IPS-18c (cell line): ENCODE measurements around the gene NFKB1.

ENCODE experiments used
- H3K4me3 ChIP-seq: 2 replicates; pipeline ENCODE4 v1.7.0; 2013; ENCODE audit warnings: low read depth, mild to moderate bottlenecking, low read length, moderate library complexity; ENCODE audit not compliant: insufficient read depth
- H3K9me3 ChIP-seq: one replicate; pipeline ENCODE4 v1.6.1; 2013; ENCODE audit warnings: mild to moderate bottlenecking, low read length, moderate library complexity; ENCODE audit not compliant: control insufficient read depth, insufficient read depth

NFKB1 gene

GRCh38 chr4:102543030-102543928 is 42.1 kb downstream of the NFKB1 start:
- no peaks in the 10 kb centered on the region for H3K9me3 ChIP-seq
- H3K4me3 ChIP-seq: no peak overlapping the region

DNA sequence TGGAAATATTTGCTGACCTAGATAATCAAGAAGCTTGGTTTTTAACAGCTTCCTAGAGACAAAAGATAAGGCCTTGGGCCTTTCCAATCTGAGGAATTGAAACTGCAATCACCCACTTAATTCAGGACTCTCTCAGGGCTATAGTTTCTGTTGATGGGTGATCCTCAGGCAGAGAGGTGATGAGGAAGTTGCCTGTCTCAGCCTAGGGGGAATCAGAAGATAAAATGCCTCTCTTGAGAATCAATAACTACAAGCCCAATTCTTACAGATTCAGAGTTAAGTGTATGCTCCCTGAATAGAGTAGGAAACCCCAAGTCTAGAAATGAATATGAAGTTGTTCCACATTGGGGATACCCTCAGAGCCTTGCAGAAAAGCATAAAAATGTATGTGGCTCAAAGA is 45.5 kb downstream of the NFKB1 start:
- H3K4me3 ChIP-seq: no peak overlapping the region

DNA sequence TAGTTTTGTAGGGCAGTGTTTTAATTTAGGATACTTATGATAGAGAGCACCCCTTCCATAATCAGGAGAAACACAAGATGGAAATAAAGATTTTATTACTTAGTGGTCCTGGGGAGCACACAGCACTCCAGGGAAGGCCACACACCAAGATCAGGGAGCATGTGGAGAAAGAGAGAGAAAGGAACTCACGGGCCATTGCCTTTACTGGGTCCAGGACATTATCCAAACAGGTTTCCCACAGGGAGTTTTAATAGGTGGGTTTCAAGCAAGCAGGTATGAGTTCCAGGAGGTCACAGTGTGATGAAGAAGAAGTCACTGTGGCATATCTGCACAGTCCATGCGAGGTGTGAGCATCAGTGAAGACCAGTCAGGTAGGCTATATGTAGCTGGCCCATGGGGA is 46.8 kb downstream of the NFKB1 start:
- no peak overlapping the region for H3K4me3 ChIP-seq
- H3K9me3 ChIP-seq: no peaks in the 10 kb centered on the region

More for the DNA sequence above, 45.5 kb downstream of the NFKB1 start:
- no peaks in the 10 kb centered on the region for H3K9me3 ChIP-seq

DNA sequence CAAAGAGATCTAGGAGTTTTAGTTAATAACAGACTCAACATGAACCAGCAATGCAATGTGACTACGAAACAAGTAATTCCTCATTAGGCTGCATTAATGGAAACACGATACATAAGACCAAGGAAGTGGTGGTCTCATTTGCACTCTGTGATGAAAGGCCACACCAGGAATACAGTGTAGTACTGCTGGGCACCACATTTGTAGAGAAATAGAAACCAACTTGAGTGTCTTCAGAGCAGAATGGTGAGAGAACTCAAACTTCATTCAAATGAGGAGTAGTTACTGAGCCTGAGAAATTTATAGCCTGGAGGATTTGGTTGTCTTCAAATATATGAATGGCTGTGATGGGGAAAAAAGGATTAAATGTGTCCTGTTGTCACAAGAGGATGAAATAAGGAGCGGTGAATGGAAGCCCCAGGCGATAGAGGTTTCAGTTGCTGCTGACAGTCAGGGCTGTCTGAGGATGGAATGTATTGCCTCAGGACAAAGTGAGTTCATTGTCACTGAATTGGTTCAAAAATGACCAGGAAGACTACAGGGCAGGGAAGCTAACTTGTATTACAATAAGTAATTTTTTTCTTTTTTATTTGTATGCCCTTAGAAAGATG is 50.9 kb downstream of the NFKB1 start:
- H3K4me3 ChIP-seq: no peak overlapping the region

DNA sequence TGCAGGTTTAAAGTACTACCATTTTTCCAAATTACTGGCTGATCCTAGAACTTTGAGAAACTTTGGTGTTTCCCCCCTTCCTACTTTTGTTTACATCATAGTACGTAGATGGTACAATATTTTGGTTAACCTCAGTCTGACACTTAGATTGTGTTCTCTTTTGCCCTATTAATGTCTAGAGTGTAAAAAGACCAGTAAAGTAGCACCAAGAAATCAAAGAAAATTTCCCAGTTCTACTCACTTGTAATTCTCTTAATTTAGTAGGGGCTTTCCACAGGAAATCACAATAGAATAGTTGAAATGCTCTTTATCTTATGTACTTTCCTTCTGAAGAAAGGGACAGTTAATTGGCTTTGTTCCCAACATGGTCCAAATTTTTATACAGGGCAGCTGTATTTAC is 51.6 kb downstream of the NFKB1 start:
- no peaks in the 10 kb centered on the region for H3K9me3 ChIP-seq
- no peak overlapping the region for H3K4me3 ChIP-seq

More for the DNA sequence above, 50.9 kb downstream of the NFKB1 start:
- no peaks in the 10 kb centered on the region for H3K9me3 ChIP-seq

GRCh38 chr4:102553982-102554381 is 52.8 kb downstream of the NFKB1 start:
- H3K9me3 ChIP-seq: no peaks in the 10 kb centered on the region
- H3K4me3 ChIP-seq: no peak overlapping the region

GRCh38 chr4:102554482-102554881 is 53.3 kb downstream of the NFKB1 start:
- Histone ChIP-seq H3K4me3 (no peak overlapping the region), H3K9me3 (no peaks in the 10 kb centered on the region)

GRCh38 chr4:102554992-102555391 is 53.8 kb downstream of the NFKB1 start:
- H3K9me3 ChIP-seq: no peaks in the 10 kb centered on the region
- no peak overlapping the region for H3K4me3 ChIP-seq

DNA sequence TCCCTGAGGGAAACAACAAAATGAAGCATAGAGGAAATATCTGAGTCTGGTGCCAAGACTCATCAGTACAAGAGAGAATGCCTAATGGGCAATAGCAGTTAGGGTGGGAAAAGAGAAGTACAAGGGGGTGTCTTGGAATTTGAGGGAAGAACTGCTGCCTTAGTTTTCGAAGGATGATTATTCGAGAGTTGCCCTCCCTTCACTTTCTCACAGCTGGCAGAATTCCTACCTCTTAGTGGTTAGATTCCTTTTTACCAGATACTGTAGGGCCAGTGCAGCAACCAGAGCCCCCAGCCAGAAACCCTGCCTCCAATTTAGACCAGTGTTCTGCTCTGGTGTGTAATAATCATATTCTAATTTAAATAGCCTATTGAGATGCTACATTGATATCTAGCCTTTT is 56.5 kb downstream of the NFKB1 start:
- H3K4me3 ChIP-seq: no peak overlapping the region
- no peaks in the 10 kb centered on the region for H3K9me3 ChIP-seq

DNA sequence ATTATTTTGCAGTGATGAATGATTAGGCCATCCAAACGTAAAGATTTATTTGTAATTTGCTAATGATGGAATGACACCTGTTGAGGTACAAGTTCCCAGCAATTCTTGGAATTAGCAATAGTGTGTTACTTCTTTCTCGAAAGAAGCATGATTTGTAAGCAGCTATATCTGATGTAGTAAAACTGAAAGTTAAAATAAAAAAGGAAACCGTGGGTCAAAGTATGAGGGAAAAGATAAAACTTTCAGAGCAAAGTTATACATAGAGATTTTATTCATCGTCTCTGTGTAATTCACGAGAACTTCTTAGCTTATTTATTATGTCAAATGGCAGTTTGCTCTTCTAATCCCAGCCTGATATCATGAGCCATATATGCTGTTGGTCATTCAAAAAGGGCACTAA is 59.0 kb downstream of the NFKB1 start:
- H3K4me3 ChIP-seq: no peak overlapping the region
- no peaks in the 10 kb centered on the region for H3K9me3 ChIP-seq

GRCh38 chr4:102560571-102561341 is 59.6 kb downstream of the NFKB1 start:
- no peak overlapping the region for H3K4me3 ChIP-seq
- H3K9me3 ChIP-seq: no peaks in the 10 kb centered on the region

DNA sequence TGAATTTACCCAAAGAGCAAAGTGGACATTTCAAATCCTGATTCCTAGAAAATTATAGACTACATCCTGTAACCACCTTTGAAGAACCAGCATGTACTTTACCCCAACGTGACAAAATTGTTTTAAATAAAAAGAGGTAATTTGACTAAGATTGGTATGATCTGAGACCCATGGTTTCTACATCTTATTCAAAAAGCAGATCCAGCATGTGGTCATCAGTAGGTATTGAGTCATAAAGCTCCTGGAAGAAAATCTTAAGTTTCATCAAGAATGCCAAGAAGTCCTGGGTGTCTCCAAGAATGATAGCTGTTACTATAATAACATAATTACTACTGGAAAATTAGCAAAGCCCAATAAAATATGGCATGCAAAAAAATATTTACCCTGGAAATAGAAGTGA is 61.8 kb downstream of the NFKB1 start:
- H3K9me3 ChIP-seq: no peaks in the 10 kb centered on the region
- no peak overlapping the region for H3K4me3 ChIP-seq

- H3K4me3 ChIP-seq: no peak overlapping the region
- H3K9me3 ChIP-seq: no peaks in the 10 kb centered on the region
Observed at GRCh38 chr4:102564399-102565059, 63.4 kb downstream of the NFKB1 start.

DNA sequence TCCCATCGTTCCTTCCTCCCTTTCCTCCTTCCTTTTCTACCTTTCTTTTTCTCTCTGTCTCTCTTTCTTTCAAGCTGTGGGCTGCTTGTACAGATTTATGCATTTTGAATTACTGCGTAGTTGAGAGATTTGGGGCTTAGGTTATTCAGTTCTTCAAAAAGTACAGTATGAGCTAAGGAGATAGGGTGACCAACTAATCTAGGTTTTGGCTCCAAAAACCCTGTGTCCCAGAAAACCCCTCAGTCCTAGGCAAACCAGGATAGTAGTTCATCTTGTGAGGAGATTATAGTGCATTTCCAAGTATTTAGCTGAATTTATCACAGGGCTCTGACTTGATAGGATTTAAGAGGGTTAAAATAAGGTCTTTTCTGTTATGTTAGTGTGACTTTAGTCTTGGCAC is 64.5 kb downstream of the NFKB1 start:
- Histone ChIP-seq H3K4me3 (no peak overlapping the region), H3K9me3 (no peaks in the 10 kb centered on the region)

- Histone ChIP-seq H3K9me3 (no peaks in the 10 kb centered on the region), H3K4me3 (no peak overlapping the region)
Observed at GRCh38 chr4:102566426-102566825, 65.3 kb downstream of the NFKB1 start.

- Histone ChIP-seq H3K9me3 (no peaks in the 10 kb centered on the region), H3K4me3 (no peak overlapping the region)
Observed at GRCh38 chr4:102567427-102567826, 66.3 kb downstream of the NFKB1 start.

- Histone ChIP-seq H3K9me3 (no peaks in the 10 kb centered on the region), H3K4me3 (no peak overlapping the region)
Observed at GRCh38 chr4:102569200-102569599, 68.0 kb downstream of the NFKB1 start.
